ENCODE measurements around the gene PFN1. TPM values are rescaled to one million over a fixed set of nuclear protein-coding genes. Genes with fewer than 3 reads are reported as not detected.

PFN1 gene
- total and polyA plus RNA-seq, 9 of the 15 experiments (the other 6 are each of a cell fraction or from before 2014, with no cell fraction given): 60.5 to 1,479 (median 456) TPM

DNA sequence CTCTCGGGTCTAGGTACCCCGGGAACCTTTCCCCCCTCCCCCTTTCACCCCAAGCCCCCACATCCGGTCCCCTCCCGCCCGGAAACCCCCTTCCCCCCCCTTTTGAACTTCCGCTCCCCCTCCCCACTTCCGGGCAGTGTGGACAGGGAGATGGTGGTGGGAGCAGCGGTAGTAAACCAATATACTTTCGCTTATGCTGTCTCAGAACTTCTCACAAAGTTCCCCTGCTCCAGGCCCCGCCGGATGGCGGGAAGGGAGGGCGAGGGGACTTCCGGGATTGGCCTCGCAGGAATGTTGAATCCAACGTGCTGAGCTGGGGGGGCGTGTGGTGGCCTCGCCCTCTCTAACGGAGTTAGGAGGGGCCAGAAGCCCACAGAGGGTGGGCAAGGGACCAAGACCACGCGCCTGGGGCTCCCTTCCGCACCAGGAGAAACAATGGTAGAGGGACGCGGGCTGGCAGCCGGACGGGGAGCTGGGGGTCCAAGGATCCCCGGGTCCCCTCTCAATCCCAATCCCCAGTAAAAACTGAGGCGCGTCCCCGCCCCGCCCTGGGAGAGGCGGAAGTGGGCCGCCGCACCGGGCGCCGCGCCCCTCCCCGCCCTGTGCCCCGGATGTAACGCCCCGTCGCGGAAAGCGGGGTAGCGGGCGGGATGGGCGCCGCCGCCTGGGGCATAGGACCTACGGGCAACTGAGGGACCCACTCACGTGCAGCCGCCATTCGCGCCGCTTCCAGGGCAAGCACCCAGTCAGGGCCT is 742 bp downstream of the PFN1 start (continued):
- TF ChIP-seq CTBP1 (IDR thresholded peaks at IDR 0.05; ENCODE audit: borderline replicate concordance): no peak
- TF ChIP-seq, protein P1, sequence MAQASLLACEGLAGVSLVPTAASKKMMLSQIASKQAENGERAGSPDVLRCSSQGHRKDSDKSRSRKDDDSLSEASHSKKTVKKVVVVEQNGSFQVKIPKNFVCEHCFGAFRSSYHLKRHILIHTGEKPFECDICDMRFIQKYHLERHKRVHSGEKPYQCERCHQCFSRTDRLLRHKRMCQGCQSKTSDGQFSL (CRISPR knock-in tag; IDR thresholded peaks at IDR 0.05): no peak
- TF ChIP-seq, protein P1 (tag; IDR thresholded peaks at IDR 0.05): peak in 1 of 2 experiments; percentile 35; a peak in 2 of 4 replicates
- TF ChIP-seq, protein P2, sequence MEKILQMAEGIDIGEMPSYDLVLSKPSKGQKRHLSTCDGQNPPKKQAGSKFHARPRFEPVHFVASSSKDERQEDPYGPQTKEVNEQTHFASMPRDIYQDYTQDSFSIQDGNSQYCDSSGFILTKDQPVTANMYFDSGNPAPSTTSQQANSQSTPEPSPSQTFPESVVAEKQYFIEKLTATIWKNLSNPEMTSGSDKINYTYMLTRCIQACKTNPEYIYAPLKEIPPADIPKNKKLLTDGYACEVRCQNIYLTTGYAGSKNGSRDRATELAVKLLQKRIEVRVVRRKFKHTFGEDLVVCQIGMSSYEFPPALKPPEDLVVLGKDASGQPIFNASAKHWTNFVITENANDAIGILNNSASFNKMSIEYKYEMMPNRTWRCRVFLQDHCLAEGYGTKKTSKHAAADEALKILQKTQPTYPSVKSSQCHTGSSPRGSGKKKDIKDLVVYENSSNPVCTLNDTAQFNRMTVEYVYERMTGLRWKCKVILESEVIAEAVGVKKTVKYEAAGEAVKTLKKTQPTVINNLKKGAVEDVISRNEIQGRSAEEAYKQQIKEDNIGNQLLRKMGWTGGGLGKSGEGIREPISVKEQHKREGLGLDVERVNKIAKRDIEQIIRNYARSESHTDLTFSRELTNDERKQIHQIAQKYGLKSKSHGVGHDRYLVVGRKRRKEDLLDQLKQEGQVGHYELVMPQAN (IDR thresholded peaks at IDR 0.05; ENCODE audit: borderline replicate concordance): peak; percentile 32; the same call in 1 of the 2 replicates
- TF ChIP-seq PRPF4 (IDR thresholded peaks at IDR 0.05; ENCODE audit: insufficient read depth, low read depth, low read length, poor library complexity, severe bottlenecking): peak; percentile 79
- TF ChIP-seq COPS2 (conservative IDR thresholded peaks at IDR 0.05): no peak
- peak; percentile 68 for TF ChIP-seq ZBTB7A (IDR thresholded peaks at IDR 0.05; ENCODE audit: borderline replicate concordance, control insufficient read depth, low read depth, low read length)
- 0 out of 2 replicates have a peak, but pooled peaks have one; percentile 65 for TF ChIP-seq SRSF3 (IDR thresholded peaks at IDR 0.05; ENCODE audit: insufficient read depth, low read length)
- TF ChIP-seq MAZ (CRISPR knock-in tag; conservative IDR thresholded peaks at IDR 0.05 in 1 of 2, IDR thresholded peaks at IDR 0.05 in 1 of 2): peak; percentile 57 to 77; a peak in 2 of 4 replicates
- TF ChIP-seq HLTF (IDR thresholded peaks at IDR 0.05): no peak
- TF ChIP-seq MAFK (IDR thresholded peaks at IDR 0.05; ENCODE audit: low read length): no peak
- TF ChIP-seq GABPB1 (CRISPR knock-in tag; IDR thresholded peaks at IDR 0.05): peak; percentile 58; the same call in 1 of the 2 replicates
- TF ChIP-seq, protein P3, sequence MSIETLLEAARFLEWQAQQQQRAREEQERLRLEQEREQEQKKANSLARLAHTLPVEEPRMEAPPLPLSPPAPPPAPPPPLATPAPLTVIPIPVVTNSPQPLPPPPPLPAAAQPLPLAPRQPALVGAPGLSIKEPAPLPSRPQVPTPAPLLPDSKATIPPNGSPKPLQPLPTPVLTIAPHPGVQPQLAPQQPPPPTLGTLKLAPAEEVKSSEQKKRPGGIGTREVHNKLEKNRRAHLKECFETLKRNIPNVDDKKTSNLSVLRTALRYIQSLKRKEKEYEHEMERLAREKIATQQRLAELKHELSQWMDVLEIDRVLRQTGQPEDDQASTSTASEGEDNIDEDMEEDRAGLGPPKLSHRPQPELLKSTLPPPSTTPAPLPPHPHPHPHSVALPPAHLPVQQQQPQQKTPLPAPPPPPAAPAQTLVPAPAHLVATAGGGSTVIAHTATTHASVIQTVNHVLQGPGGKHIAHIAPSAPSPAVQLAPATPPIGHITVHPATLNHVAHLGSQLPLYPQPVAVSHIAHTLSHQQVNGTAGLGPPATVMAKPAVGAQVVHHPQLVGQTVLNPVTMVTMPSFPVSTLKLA (conservative IDR thresholded peaks at IDR 0.05): peak in 1 of 2 experiments; percentile 67
- peak; percentile 87 for TF ChIP-seq POLR2G (IDR thresholded peaks at IDR 0.05; ENCODE audit: low read depth, low read length)
- 0 out of 4 replicates have a peak, but pooled peaks of 1 of the 2 experiments have one; percentile 54 for TF ChIP-seq HDAC1 (IDR thresholded peaks at IDR 0.05)
- no peak for TF ChIP-seq DDX20 (tag; IDR thresholded peaks at IDR 0.05; ENCODE audit: low read depth)
- peak; percentile 52 for TF ChIP-seq CHD1 (IDR thresholded peaks at IDR 0.05; ENCODE audit: low read length)
- TF ChIP-seq L3MBTL2 (IDR thresholded peaks at IDR 0.05): 0 out of 2 replicates have a peak, but pooled peaks have one; percentile 25
- TF ChIP-seq HMGN3 (IDR thresholded peaks at IDR 0.05; ENCODE audit: borderline replicate concordance, extremely low read depth, insufficient read length, low read depth, low read length): peak; percentile 55
- TF ChIP-seq, protein P4, sequence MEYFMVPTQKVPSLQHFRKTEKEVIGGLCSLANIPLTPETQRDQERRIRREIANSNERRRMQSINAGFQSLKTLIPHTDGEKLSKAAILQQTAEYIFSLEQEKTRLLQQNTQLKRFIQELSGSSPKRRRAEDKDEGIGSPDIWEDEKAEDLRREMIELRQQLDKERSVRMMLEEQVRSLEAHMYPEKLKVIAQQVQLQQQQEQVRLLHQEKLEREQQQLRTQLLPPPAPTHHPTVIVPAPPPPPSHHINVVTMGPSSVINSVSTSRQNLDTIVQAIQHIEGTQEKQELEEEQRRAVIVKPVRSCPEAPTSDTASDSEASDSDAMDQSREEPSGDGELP (CRISPR knock-in tag; IDR thresholded peaks at IDR 0.05; ENCODE audit: borderline replicate concordance): peak; percentile 11; the same call in 1 of the 2 replicates
- TF ChIP-seq ZNF445 (CRISPR knock-in tag; IDR thresholded peaks at IDR 0.05; ENCODE audit: low read depth): no peak
